ENCODE results near the gene DENND5B.

The DENND5B gene

GRCh38 chr12:31370531-31371255 is 220.2 kb downstream of the DENND5B start:
- no peak for FAIRE-seq
- no peak for DNase-seq (ENCODE audit: insufficient read length, low spot score)
- no peak for TF ChIP-seq CTCF (IDR thresholded peaks at IDR 0.05; ENCODE audit: insufficient read depth, missing control alignments)

GRCh38 chr12:31369712-31370521 is 221.0 kb downstream of the DENND5B start:
- DNase-seq (ENCODE audit: insufficient read length, low spot score): no peak

DNA sequence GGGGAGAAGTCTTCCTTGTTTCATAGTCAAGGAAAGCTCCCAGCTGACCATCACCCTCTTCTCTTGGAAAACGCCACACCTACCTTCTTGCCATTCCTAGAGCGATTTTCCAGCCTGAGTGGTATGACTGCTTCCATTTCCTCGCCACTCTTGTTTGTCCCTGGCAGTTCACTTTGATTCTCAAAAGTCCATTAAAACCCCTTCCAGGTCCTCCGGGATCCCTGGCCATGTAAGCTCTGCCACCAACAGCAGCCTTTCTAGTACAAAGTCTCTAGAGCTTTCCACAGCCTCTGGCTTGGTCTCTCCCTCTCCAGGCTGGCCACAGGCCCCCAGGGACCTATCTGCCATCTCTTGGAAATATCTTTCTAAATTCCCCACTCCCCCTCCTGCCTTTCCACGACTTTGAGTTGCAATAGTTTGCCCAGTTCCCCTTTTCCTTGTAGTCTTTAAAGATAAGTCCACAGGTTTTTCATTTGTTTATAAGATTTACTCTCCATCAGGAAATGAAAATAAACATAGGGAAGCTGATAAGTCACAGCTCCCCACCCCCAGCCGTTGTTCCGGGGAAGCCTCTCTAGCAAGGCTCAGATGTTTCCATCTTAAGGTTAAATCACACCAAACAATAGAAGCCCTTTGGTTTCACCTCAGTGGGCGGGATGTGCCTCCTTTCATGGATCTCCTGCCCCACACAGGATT is 222.1 kb downstream of the DENND5B start:
- no peak for DNase-seq (ENCODE audit: insufficient read length, low spot score)
- no peak for TF ChIP-seq CTCF (IDR thresholded peaks at IDR 0.05; ENCODE audit: insufficient read depth, missing control alignments)
- no peak for FAIRE-seq

More at GRCh38 chr12:31369712-31370521, 221.0 kb downstream of the DENND5B start:
- FAIRE-seq: no peak
- no peak for TF ChIP-seq CTCF (IDR thresholded peaks at IDR 0.05; ENCODE audit: insufficient read depth, missing control alignments)

- FAIRE-seq: no peak
- no peak for TF ChIP-seq CTCF (IDR thresholded peaks at IDR 0.05; ENCODE audit: insufficient read depth, missing control alignments)
- no peak for DNase-seq (ENCODE audit: insufficient read length, low spot score)
These were observed 224.8 kb downstream of the DENND5B start for GRCh38 chr12:31366104-31366621.

DNA sequence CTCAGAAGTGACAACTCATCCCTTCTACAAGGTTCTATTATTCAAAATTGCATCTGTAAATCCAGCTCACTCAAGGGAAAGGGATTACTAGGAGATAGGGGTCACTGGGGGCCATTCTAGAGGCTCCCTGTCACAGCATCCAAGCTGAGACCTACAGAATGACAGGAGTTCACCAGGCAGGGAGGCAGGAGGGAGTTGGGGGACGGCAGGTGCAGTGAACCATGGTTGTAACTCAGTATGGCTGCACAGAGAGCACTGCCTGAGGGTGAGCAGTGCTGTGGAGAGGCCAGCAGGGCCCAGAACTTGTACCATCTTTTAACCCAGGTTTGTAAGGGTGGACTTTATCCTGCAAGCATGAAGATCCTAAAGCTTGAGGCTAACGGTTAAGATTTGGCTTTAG is 227.1 kb downstream of the DENND5B start:
- FAIRE-seq (no peak), DNase-seq (ENCODE audit: insufficient read length, low spot score) (no peak)
- TF ChIP-seq CTCF (IDR thresholded peaks at IDR 0.05; ENCODE audit: insufficient read depth, missing control alignments): no peak

- FAIRE-seq: no peak
- no peak for TF ChIP-seq CTCF (IDR thresholded peaks at IDR 0.05; ENCODE audit: insufficient read depth, missing control alignments)
- no peak for DNase-seq (ENCODE audit: insufficient read length, low spot score)
These were observed 227.5 kb downstream of the DENND5B start for GRCh38 chr12:31363416-31363809.
